ENCODE measurements around the gene FAM118B.
A peak's percentile ranks its signal among the peaks of the same experiment; 100 is the strongest.
"Not testable (repeated sequence)": the region's sequence is repeated elsewhere in the genome, so short reads cannot be mapped to it uniquely, and the experiment has no call there.

The FAM118B gene

GRCh38 chr11:126219547-126219946 is 8.0 kb downstream of the FAM118B start:
- DNase-seq = no peak

GRCh38 chr11:126224647-126225294 is 13.2 kb downstream of the FAM118B start:
- no peak for DNase-seq

- no peak for DNase-seq
Measured at GRCh38 chr11:126225295-126225665, 13.7 kb downstream of the FAM118B start.

- no peak for DNase-seq
Measured at GRCh38 chr11:126226334-126227084, 14.9 kb downstream of the FAM118B start.

- no peak for DNase-seq
Measured at GRCh38 chr11:126229858-126230540, 18.4 kb downstream of the FAM118B start.

GRCh38 chr11:126231725-126232459 is 20.3 kb downstream of the FAM118B start:
- DNase-seq = no peak

GRCh38 chr11:126232683-126233082 is 21.1 kb downstream of the FAM118B start:
- no peak for DNase-seq

- DNase-seq = no peak
Measured at GRCh38 chr11:126233391-126233790, 21.8 kb downstream of the FAM118B start.

- DNase-seq = no peak
Measured at GRCh38 chr11:126246636-126247035, 35.1 kb downstream of the FAM118B start.

- DNase-seq = no peak
Measured at GRCh38 chr11:126253265-126253664, 41.7 kb downstream of the FAM118B start.

- DNase-seq = no peak
Measured at GRCh38 chr11:126254819-126255218, 43.2 kb downstream of the FAM118B start.

GRCh38 chr11:126255507-126255906 is 43.9 kb downstream of the FAM118B start:
- not testable (repeated sequence) for DNase-seq

- DNase-seq = no peak
Measured at GRCh38 chr11:126256216-126256615, 44.6 kb downstream of the FAM118B start.

- no peak for DNase-seq
Measured at GRCh38 chr11:126257144-126257543, 45.6 kb downstream of the FAM118B start.

- DNase-seq = no peak
Measured at GRCh38 chr11:126257764-126258163, 46.2 kb downstream of the FAM118B start.

- no peak for DNase-seq
Measured at GRCh38 chr11:126262216-126262615, 50.6 kb downstream of the FAM118B start.

GRCh38 chr11:126263489-126263888 is 51.9 kb downstream of the FAM118B start:
- no peak for DNase-seq

GRCh38 chr11:126265811-126266210 is 54.2 kb downstream of the FAM118B start:
- DNase-seq = no peak

GRCh38 chr11:126267650-126268049 is 56.1 kb downstream of the FAM118B start:
- no peak for DNase-seq

GRCh38 chr11:126268361-126268707 is 56.8 kb downstream of the FAM118B start:
- no peak for DNase-seq

- DNase-seq = peak; percentile 92
Measured at GRCh38 chr11:126268708-126269579, 57.4 kb downstream of the FAM118B start, which contains the start of the genes FOXRED1 and SRPRA. FOXRED1 (plus strand) TSS chr11:126269154; CDS start chr11:126269207, 53 bp downstream. SRPRA (minus strand) TSS chr11:126268895; CDS start chr11:126268804, 91 bp downstream.

- DNase-seq = no peak
Measured at GRCh38 chr11:126277322-126277721, 65.7 kb downstream of the FAM118B start.

Data from kidney glomerular epithelial cell (primary cell).